Neural cell (in vitro differentiated cells): ENCODE results near the gene PWP1. TPM values are rescaled to one million over a fixed set of nuclear protein-coding genes. Genes with fewer than 3 reads are reported as not detected.
A peak's percentile ranks its signal among the peaks of the same experiment; 100 is the strongest.
"Not testable (repeated sequence)": the region's sequence is repeated elsewhere in the genome, so short reads cannot be mapped to it uniquely, and the experiment has no call there.

ENCODE experiments used
- H2AFZ ChIP-seq: fragments of 200-600, 300-800 bp; sonication (generic), shearing (Covaris generic); 2 replicates; pipeline ENCODE4 v1.6.0; 2014; ENCODE audit warnings: low read depth, mild to moderate bottlenecking, antibody characterized with exemption, low read length, moderate library complexity
- H3F3A ChIP-seq: fragments of 200-600 bp; shearing (Covaris generic); 2 replicates; pipeline ENCODE4 v1.6.1; 2016; ENCODE audit warnings: mild to moderate bottlenecking, moderate library complexity, mixed read lengths, antibody characterized with exemption, low read length; ENCODE audit not compliant: insufficient read depth, poor library complexity, severe bottlenecking
- H3K27ac ChIP-seq: fragments of 200-600, 300-800 bp; sonication (generic), shearing (Covaris generic); 2 replicates; pipeline ENCODE4 v1.5.1; 2014; ENCODE audit warnings: mild to moderate bottlenecking, low read length, moderate library complexity
- H3K27me3 ChIP-seq: fragments of 300-800, 200-600 bp; sonication (generic), shearing (Covaris generic); 2 replicates; pipeline ENCODE4 v1.6.0; 2014; ENCODE audit warnings: mild to moderate bottlenecking, low read depth, low read length, moderate library complexity; ENCODE audit not compliant: insufficient read depth
- H3K36me3 ChIP-seq: fragments of 300-800, 200-600 bp; sonication (generic), shearing (Covaris generic); 2 replicates; pipeline ENCODE4 v1.5.1; 2014; ENCODE audit warnings: mild to moderate bottlenecking, antibody characterized with exemption, low read length, moderate library complexity; ENCODE audit not compliant: insufficient read depth
- H3K4me2 ChIP-seq: fragments of 300-800, 200-600 bp; sonication (generic), shearing (Covaris generic); 2 replicates; pipeline ENCODE4 v1.6.0; 2014; ENCODE audit warnings: mild to moderate bottlenecking, low read length
- H3K4me3 ChIP-seq: fragments of 300-800, 200-600 bp; sonication (generic), shearing (Covaris generic); 2 replicates; pipeline ENCODE4 v1.5.1; 2014; ENCODE audit warnings: mild to moderate bottlenecking, low read length, moderate library complexity
- H3K79me2 ChIP-seq: fragments of 200-600 bp; shearing (Covaris generic); replicated peaks from 2 replicates; pipeline ENCODE4 v1.6.0; 2014; ENCODE audit warnings: mild to moderate bottlenecking, low read length, moderate library complexity; ENCODE audit not compliant: insufficient read depth
- H3K9ac ChIP-seq: fragments of 300-800, 200-600 bp; sonication (generic), shearing (Covaris generic); 2 replicates; pipeline ENCODE4 v1.6.1; 2016; ENCODE audit warnings: mild to moderate bottlenecking, low read length, mixed read lengths
- H3K9me2 ChIP-seq: fragments of 200-600 bp; shearing (Covaris generic); 2 replicates; pipeline ENCODE4 v1.6.1; 2016; ENCODE audit warnings: mild to moderate bottlenecking, low read length, mixed read lengths; ENCODE audit not compliant: insufficient read depth
- H3K9me3 ChIP-seq: fragments of 200-600, 300-800 bp; sonication (generic), shearing (Covaris generic); 2 replicates; pipeline ENCODE4 v1.6.1; 2016; ENCODE audit warnings: mild to moderate bottlenecking, mixed run types, low read length, moderate library complexity, mixed read lengths
- H4K20me1 ChIP-seq: fragments of 200-600 bp; shearing (Covaris generic); 2 replicates; pipeline ENCODE4 v1.6.1; 2016; ENCODE audit warnings: mild to moderate bottlenecking, mixed run types; ENCODE audit not compliant: insufficient read depth
- CTCF ChIP-seq: fragments of 450-650 bp; IDR thresholded peaks from 2 replicates; pipeline ENCODE4 v1.5.1; 2014; ENCODE audit warnings: antibody characterized with exemption, mild to moderate bottlenecking, moderate library complexity; ENCODE audit not compliant: poor library complexity, severe bottlenecking
- EP300 ChIP-seq: fragments of 450-650 bp; conservative IDR thresholded peaks from 2 replicates; pipeline ENCODE4 v1.6.1; 2014; ENCODE audit warnings: antibody characterized with exemption, mild to moderate bottlenecking, moderate library complexity; ENCODE audit not compliant: poor library complexity, severe bottlenecking
- EZH2 ChIP-seq: fragments of 200-600, 300-800 bp; shearing (Covaris generic), sonication (generic); IDR thresholded peaks from 2 replicates; pipeline ENCODE4 v1.6.1; 2014; ENCODE audit warnings: antibody characterized with exemption, low read length, borderline replicate concordance, mild to moderate bottlenecking; ENCODE audit not compliant: insufficient read depth, poor library complexity, severe bottlenecking
- MXI1 ChIP-seq: fragments of 450-650 bp; conservative IDR thresholded peaks from 2 replicates; pipeline ENCODE4 v1.6.1; 2014; ENCODE audit warnings: antibody characterized with exemption, mild to moderate bottlenecking; ENCODE audit not compliant: poor library complexity, severe bottlenecking
- POLR2AphosphoS5 ChIP-seq: IDR thresholded peaks from 2 replicates; pipeline ENCODE4 v1.6.1; 2012
- RAD21 ChIP-seq: fragments of 450-650 bp; conservative IDR thresholded peaks from 2 replicates; pipeline ENCODE4 v1.6.1; 2014; ENCODE audit warnings: antibody characterized with exemption, mild to moderate bottlenecking, moderate library complexity
- SMC3 ChIP-seq: fragments of 450-650 bp; conservative IDR thresholded peaks from 2 replicates; pipeline ENCODE4 v1.6.1; 2014; ENCODE audit warnings: antibody characterized with exemption, mild to moderate bottlenecking, moderate library complexity; ENCODE audit not compliant: poor library complexity
- TAF1 ChIP-seq: IDR thresholded peaks from 2 replicates; pipeline ENCODE4 v1.6.1; 2012; ENCODE audit warnings: low read depth
- polyA plus RNA-seq: library from polyadenylated mRNA; depleted of rRNA; stranded (reverse); fragments of >200 nt; gene quantifications from 2 replicates; pipeline ENCODE4 v1.2.3, GENCODE V29; 2014
- TF ChIP-seq, protein P1 (sequence below): IDR thresholded peaks from 2 replicates; pipeline ENCODE4 v1.6.1; 2012; ENCODE audit warnings: borderline replicate concordance

Gene PWP1
- polyA plus RNA-seq, 1 donor from 2014 or later = 119 TPM

- Histone ChIP-seq H3K27ac (peak overlapping the region; percentile 85), H3K36me3 (no peaks in the 10 kb centered on the region), H3K4me3 (peak overlapping the region; percentile 80), H2AFZ (peak overlapping the region; percentile 80), H3K79me2 (peaks cover 17% of the 10 kb centered on the region), H3K27me3 (no peaks in the 10 kb centered on the region), H3K9me3 (no peaks in the 10 kb centered on the region), H4K20me1 (no peaks in the 10 kb centered on the region), H3F3A (no peaks in the 10 kb centered on the region), H3K9ac (peak overlapping the region; percentile 87), H3K4me2 (peak overlapping the region; percentile 77), H3K9me2 (no peaks in the 10 kb centered on the region)
- TF ChIP-seq EZH2 (no peak), RAD21 (no peak), POLR2AphosphoS5 (no peak), EP300 (no peak), MXI1 (no peak), SMC3 (no peak), TAF1 (no peak), CTCF (no peak)
- TF ChIP-seq, protein P1, sequence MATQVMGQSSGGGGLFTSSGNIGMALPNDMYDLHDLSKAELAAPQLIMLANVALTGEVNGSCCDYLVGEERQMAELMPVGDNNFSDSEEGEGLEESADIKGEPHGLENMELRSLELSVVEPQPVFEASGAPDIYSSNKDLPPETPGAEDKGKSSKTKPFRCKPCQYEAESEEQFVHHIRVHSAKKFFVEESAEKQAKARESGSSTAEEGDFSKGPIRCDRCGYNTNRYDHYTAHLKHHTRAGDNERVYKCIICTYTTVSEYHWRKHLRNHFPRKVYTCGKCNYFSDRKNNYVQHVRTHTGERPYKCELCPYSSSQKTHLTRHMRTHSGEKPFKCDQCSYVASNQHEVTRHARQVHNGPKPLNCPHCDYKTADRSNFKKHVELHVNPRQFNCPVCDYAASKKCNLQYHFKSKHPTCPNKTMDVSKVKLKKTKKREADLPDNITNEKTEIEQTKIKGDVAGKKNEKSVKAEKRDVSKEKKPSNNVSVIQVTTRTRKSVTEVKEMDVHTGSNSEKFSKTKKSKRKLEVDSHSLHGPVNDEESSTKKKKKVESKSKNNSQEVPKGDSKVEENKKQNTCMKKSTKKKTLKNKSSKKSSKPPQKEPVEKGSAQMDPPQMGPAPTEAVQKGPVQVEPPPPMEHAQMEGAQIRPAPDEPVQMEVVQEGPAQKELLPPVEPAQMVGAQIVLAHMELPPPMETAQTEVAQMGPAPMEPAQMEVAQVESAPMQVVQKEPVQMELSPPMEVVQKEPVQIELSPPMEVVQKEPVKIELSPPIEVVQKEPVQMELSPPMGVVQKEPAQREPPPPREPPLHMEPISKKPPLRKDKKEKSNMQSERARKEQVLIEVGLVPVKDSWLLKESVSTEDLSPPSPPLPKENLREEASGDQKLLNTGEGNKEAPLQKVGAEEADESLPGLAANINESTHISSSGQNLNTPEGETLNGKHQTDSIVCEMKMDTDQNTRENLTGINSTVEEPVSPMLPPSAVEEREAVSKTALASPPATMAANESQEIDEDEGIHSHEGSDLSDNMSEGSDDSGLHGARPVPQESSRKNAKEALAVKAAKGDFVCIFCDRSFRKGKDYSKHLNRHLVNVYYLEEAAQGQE = no peak
These were observed 624 bp upstream of the PWP1 start for GRCh38 chr12:107684990-107685359.

- not testable (repeated sequence) for H3F3A ChIP-seq, H3K4me3 ChIP-seq, H3K9me3 ChIP-seq, H3K9me2 ChIP-seq, H3K36me3 ChIP-seq, H3K4me2 ChIP-seq, H2AFZ ChIP-seq, H3K27me3 ChIP-seq, H3K9ac ChIP-seq, H4K20me1 ChIP-seq, H3K79me2 ChIP-seq, H3K27ac ChIP-seq
- TF ChIP-seq SMC3 (peak; percentile 46), CTCF (peak; percentile 48)
These were observed 10.2 kb downstream of the PWP1 start for GRCh38 chr12:107695772-107696171.
